Endothelial cell of umbilical vein (primary cell): ENCODE data around the gene FHIT. TPM values are rescaled to one million over a fixed set of nuclear protein-coding genes. Genes with fewer than 3 reads are reported as not detected.

ENCODE experiments used
- BruUV-seq: library from RNA; stranded (reverse); fragments of 400-500 nt; replicated peaks from 2 replicates; lab custom pipeline; 2021; lab: Mats Ljungman, UMichigan
- CTCF ChIA-PET: fragments of 300-600, 350-600 bp; sonication (Branson Sonifier 250); formaldehyde crosslinking; loops from one replicate; lab custom pipeline; 2021; ENCODE audit warnings: antibody characterized with exemption, inconsistent platforms; lab: Charles Lee
- POLR2A ChIA-PET: fragments of 300-600, 350-600 bp; sonication (Branson Sonifier 250); formaldehyde crosslinking; loops from one replicate; lab custom pipeline; 2021; ENCODE audit warnings: antibody characterized with exemption, inconsistent platforms; lab: Charles Lee
- DNase-seq: peaks from one replicate; pipeline ENCODE4 v3.0.0-alpha.2; 2011; ENCODE audit warnings: low read depth, low spot score
- FAIRE-seq: peaks from 2 replicates; lab custom pipeline; 2011; peaks lifted over from hg19 to GRCh38; lab: Jason Lieb, UNC
- H2AFZ ChIP-seq: 2 replicates; pipeline ENCODE4 v1.6.0; 2012; ENCODE audit warnings: low read depth, low read length, control low read depth, inconsistent platforms
- H3K27ac ChIP-seq: 2 replicates; pipeline ENCODE4 v1.5.1; 2011; ENCODE audit warnings: low read depth, mild to moderate bottlenecking, control low read depth, low read length, moderate library complexity; ENCODE audit not compliant: insufficient read depth
- H3K27me3 ChIP-seq, 2 experiments: 2 replicates each; pipeline versions ENCODE4 v1.6.0 to v1.6.1; 2011; ENCODE audit warnings: low read length in 2 of 2, mixed read lengths in 1 of 2; ENCODE audit not compliant: control insufficient read depth in 2 of 2, insufficient read depth in 2 of 2
- H3K36me3 ChIP-seq, 2 experiments: 2 replicates in 1 of 2; 3 replicates in 1 of 2; pipeline ENCODE4 v1.5.1; 2011; ENCODE audit warnings: low read length in 2 of 2, mild to moderate bottlenecking in 1 of 2, moderate library complexity in 1 of 2; ENCODE audit not compliant: control insufficient read depth in 2 of 2, insufficient read depth in 2 of 2; ENCODE audit errors: extremely low read depth in 1 of 2
- H3K4me1 ChIP-seq: 3 replicates; pipeline ENCODE4 v1.5.1; 2011; ENCODE audit warnings: mild to moderate bottlenecking, low read length; ENCODE audit not compliant: control insufficient read depth, insufficient read depth; ENCODE audit errors: extremely low read depth
- H3K4me2 ChIP-seq: 2 replicates; pipeline ENCODE4 v1.6.1; 2011; ENCODE audit warnings: low read length, control low read depth, mixed read lengths; ENCODE audit not compliant: insufficient read depth
- H3K4me3 ChIP-seq, 3 experiments: fragments of 200-600 bp in 1 of 3; sonication (generic), shearing (Covaris generic) in 1 of 3; replicated peaks in 1 of 3; 2 replicates each; pipeline ENCODE4 v1.5.1; 2011 to 2016; ENCODE audit warnings: control low read depth in 3 of 3, low read length in 3 of 3, mild to moderate bottlenecking in 2 of 3, inconsistent platforms in 1 of 3, low read depth in 1 of 3, moderate library complexity in 1 of 3; ENCODE audit not compliant: insufficient read depth in 1 of 3
- H3K79me2 ChIP-seq: 2 replicates; pipeline ENCODE4 v1.6.0; 2012; ENCODE audit warnings: low read length, inconsistent platforms; ENCODE audit not compliant: control insufficient read depth, insufficient read depth
- H3K9ac ChIP-seq: replicated peaks from 2 replicates; pipeline ENCODE3; 2011; ENCODE audit warnings: low read length, control low read depth; ENCODE audit not compliant: insufficient read depth; ENCODE audit errors: extremely low read depth
- H3K9me1 ChIP-seq: replicated peaks from 3 replicates; pipeline ENCODE4 v1.6.0; 2011; ENCODE audit warnings: mild to moderate bottlenecking, low read length; ENCODE audit not compliant: control insufficient read depth, insufficient read depth; ENCODE audit errors: extremely low read depth
- H3K9me3 ChIP-seq: replicated peaks from 2 replicates; pipeline ENCODE4 v1.5.1; 2012; ENCODE audit warnings: low read length, inconsistent platforms; ENCODE audit not compliant: control insufficient read depth, insufficient read depth
- H4K20me1 ChIP-seq: replicated peaks from 2 replicates; pipeline ENCODE3; 2011; ENCODE audit warnings: mild to moderate bottlenecking, low read length; ENCODE audit not compliant: control insufficient read depth, insufficient read depth; ENCODE audit errors: extremely low read depth
- EZH2 ChIP-seq: IDR thresholded peaks from 2 replicates; pipeline ENCODE4 v1.6.1; 2012; ENCODE audit warnings: borderline replicate concordance, low read depth, mild to moderate bottlenecking, moderate library complexity, low read length, inconsistent platforms; ENCODE audit not compliant: severe bottlenecking
- FOS ChIP-seq: IDR thresholded peaks from 2 replicates; pipeline ENCODE4 v1.6.1; 2011; ENCODE audit warnings: mild to moderate bottlenecking, low read length, moderate library complexity, borderline replicate concordance; ENCODE audit not compliant: insufficient read depth
- GATA2 ChIP-seq: IDR thresholded peaks from 2 replicates; pipeline ENCODE4 v1.7.0; 2011; ENCODE audit warnings: low read depth, mild to moderate bottlenecking, moderate library complexity, mixed read lengths, low read length; ENCODE audit not compliant: insufficient read length, insufficient read depth
- JUN ChIP-seq: IDR thresholded peaks from 2 replicates; pipeline ENCODE4 v1.6.1; 2011; ENCODE audit warnings: borderline replicate concordance, low read depth; ENCODE audit not compliant: insufficient read length, insufficient read depth
- MYC ChIP-seq: IDR thresholded peaks from one replicate; pipeline ENCODE4 v1.6.1; 2011; ENCODE audit warnings: mild to moderate bottlenecking, low read depth, low read length
- POLR2A ChIP-seq: IDR thresholded peaks from 2 replicates; pipeline ENCODE4 v1.6.1; 2012; ENCODE audit warnings: low read depth, mild to moderate bottlenecking, control low read depth, low read length
- POLR2AphosphoS5 ChIP-seq: IDR thresholded peaks from 2 replicates; pipeline ENCODE4 v1.6.1; 2012; ENCODE audit warnings: low read depth, mild to moderate bottlenecking, control low read depth, low read length, moderate library complexity; ENCODE audit not compliant: insufficient read depth
- dilution Hi-C: fragments of 300-500 bp; cut with MboI; formaldehyde crosslinking; loops from one replicate; pipeline ENCODE4 v1.15.0; 2019; ENCODE audit warnings: low sequenced_read_pairs; ENCODE audit not compliant: extremely low pct_ligation_motif_present
- intact Hi-C: fragments of 100-400 bp; cut with micrococcal nuclease; formaldehyde crosslinking; loops from one replicate; pipeline ENCODE4 v1.10.0; 2022
- polyA plus RNA-seq, 4 experiments: library from polyadenylated mRNA; depleted of rRNA in 3 of 4; stranded (reverse) in 3 of 4; unstranded in 1 of 4; fragments of >200 nt; gene quantifications; 2 replicates each; pipeline versions ENCODE4 v1.2.1 to v1.2.3, GENCODE V29; 2011 to 2012; ENCODE audit warnings: missing spikeins in 1 of 4
- total RNA-seq: library from RNA; stranded (reverse); gene quantifications from 2 replicates; pipeline ENCODE4 v1.2.3, GENCODE V29; 2021
- TF ChIP-seq, protein P1 (sequence below): IDR thresholded peaks from 2 replicates; pipeline ENCODE4 v1.6.1; 2011; ENCODE audit not compliant: insufficient read depth, insufficient read length
- TF ChIP-seq, protein P2 (sequence below), 2 donors: IDR thresholded peaks; 1 replicate in 1 of 2; 2 replicates in 1 of 2; pipeline ENCODE4 v1.5.1; 2011; ENCODE audit warnings: low read length in 2 of 2, mild to moderate bottlenecking in 2 of 2, moderate library complexity in 2 of 2, control low read depth in 1 of 2, inconsistent platforms in 1 of 2, low read depth in 1 of 2; ENCODE audit not compliant: insufficient read depth in 1 of 2; ENCODE audit errors: extremely low read depth in 1 of 2

The FHIT gene
- total and polyA plus RNA-seq, 2 donors (not counting 3 experiments of a cell fraction or from before 2014, with no cell fraction given), result 0.47 to 2.2 TPM

DNA sequence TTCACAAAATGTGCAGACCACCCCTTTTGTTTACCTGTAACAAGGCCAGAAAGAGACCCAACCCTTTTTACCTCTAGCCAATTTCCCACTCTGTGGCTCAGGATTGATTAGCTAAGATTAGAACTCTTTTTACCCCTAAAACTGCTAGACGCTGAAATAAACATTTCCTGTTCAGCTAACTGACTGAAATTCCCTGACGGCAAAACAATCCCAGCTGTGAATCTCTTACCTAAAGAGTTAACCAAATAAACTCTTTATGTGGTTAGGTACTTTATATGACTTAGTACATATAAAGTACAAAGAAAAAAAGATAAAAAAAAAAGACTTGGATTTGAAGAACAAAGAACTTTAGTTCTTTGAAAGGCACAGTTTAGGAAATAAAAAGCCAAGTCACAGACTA lies 988.7 kb downstream of the FHIT start:
- H3K27ac ChIP-seq, result no peak overlapping the region
- H4K20me1 ChIP-seq, result no peaks in the 10 kb centered on the region
- no peaks in the 10 kb centered on the region for H3K79me2 ChIP-seq
- H3K9me1 ChIP-seq, result no peaks in the 10 kb centered on the region
- H3K9ac ChIP-seq, result no peak overlapping the region
- no peak overlapping the region for H2AFZ ChIP-seq
- no peak overlapping the region for H3K4me3 ChIP-seq
- no peak for FAIRE-seq
- no peak overlapping the region for H3K4me2 ChIP-seq
- no peak for DNase-seq
- POLR2A ChIA-PET, result no interaction called here
- intact Hi-C loops, result no loop called here
- CTCF ChIA-PET, result no interaction called here
- H3K27me3 ChIP-seq, result no peaks in the 10 kb centered on the region
- dilution Hi-C loops, result no loop called here
- no peaks in the 10 kb centered on the region for H3K9me3 ChIP-seq
- no peaks in the 10 kb centered on the region for H3K4me1 ChIP-seq
- no peak for TF ChIP-seq POLR2A
- no peak for TF ChIP-seq FOS
- no peak for TF ChIP-seq POLR2AphosphoS5
- no peak for TF ChIP-seq EZH2
- no peak for TF ChIP-seq GATA2
- TF ChIP-seq, protein P1, sequence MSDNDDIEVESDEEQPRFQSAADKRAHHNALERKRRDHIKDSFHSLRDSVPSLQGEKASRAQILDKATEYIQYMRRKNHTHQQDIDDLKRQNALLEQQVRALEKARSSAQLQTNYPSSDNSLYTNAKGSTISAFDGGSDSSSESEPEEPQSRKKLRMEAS, result no peak
- TF ChIP-seq, protein P2, sequence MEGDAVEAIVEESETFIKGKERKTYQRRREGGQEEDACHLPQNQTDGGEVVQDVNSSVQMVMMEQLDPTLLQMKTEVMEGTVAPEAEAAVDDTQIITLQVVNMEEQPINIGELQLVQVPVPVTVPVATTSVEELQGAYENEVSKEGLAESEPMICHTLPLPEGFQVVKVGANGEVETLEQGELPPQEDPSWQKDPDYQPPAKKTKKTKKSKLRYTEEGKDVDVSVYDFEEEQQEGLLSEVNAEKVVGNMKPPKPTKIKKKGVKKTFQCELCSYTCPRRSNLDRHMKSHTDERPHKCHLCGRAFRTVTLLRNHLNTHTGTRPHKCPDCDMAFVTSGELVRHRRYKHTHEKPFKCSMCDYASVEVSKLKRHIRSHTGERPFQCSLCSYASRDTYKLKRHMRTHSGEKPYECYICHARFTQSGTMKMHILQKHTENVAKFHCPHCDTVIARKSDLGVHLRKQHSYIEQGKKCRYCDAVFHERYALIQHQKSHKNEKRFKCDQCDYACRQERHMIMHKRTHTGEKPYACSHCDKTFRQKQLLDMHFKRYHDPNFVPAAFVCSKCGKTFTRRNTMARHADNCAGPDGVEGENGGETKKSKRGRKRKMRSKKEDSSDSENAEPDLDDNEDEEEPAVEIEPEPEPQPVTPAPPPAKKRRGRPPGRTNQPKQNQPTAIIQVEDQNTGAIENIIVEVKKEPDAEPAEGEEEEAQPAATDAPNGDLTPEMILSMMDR (IDR thresholded peaks at IDR 0.05; ENCODE audit: extremely low read depth in 1 of 2, insufficient read depth in 1 of 2, low read depth in 1 of 2, low read length in 2 of 2), result no peak
- TF ChIP-seq JUN, result no peak
- TF ChIP-seq MYC, result no peak
- no TSS peak for BruUV-seq
- H3K36me3 ChIP-seq, result no peaks in the 10 kb centered on the region
